Psoas muscle (tissue), 8 donors: Measurements from ENCODE around the gene SLC22A8. TPM values are rescaled to one million over a fixed set of nuclear protein-coding genes. Genes with fewer than 3 reads are reported as not detected.

Experiments
- ATAC-seq, 4 donors: fragments of 200-7000 bp; cut with Tn5 transposase; one replicate each; pipeline ENCODE4 v1.9.1; 2020; ENCODE audit warnings: moderate library complexity in 3 of 4, mild to moderate bottlenecking in 2 of 4
- DNase-seq, 2 donors: peaks; one replicate each; pipeline ENCODE4 v3.0.0-alpha.2; 2020
- H3K27ac ChIP-seq: fragments of 200-600 bp; one replicate; pipeline ENCODE4 v1.8.0; 2022
- H3K27me3 ChIP-seq, 3 donors: fragments of 200-600 bp in 1 of 3; one replicate each; pipeline versions ENCODE4 v1.6.1 to v1.8.0; 2013 to 2022; ENCODE audit warnings: low read length in 2 of 3, mild to moderate bottlenecking in 2 of 3, moderate library complexity in 1 of 3; ENCODE audit not compliant: insufficient read depth in 3 of 3
- H3K36me3 ChIP-seq, 2 donors: fragments of 200-600 bp in 1 of 2; one replicate each; pipeline versions ENCODE4 v1.6.1 to v1.8.0; 2013 to 2022; ENCODE audit warnings: low read depth in 1 of 2, mild to moderate bottlenecking in 1 of 2, moderate library complexity in 1 of 2; ENCODE audit not compliant: insufficient read depth in 1 of 2
- H3K4me1 ChIP-seq: fragments of 200-600 bp; one replicate; pipeline ENCODE4 v1.8.0; 2022
- H3K4me3 ChIP-seq: fragments of 200-600 bp; one replicate; pipeline ENCODE4 v1.8.0; 2022; ENCODE audit warnings: mild to moderate bottlenecking
- H3K9me3 ChIP-seq: fragments of 200-600 bp; one replicate; pipeline ENCODE4 v1.8.0; 2022
- CTCF ChIP-seq: fragments of 200-600 bp; IDR thresholded peaks from one replicate; pipeline ENCODE4 v1.8.0; 2022; ENCODE audit warnings: antibody characterized with exemption
- WGBS, 3 donors: extraction: QIAGEN DNeasy Blood & Tissue Kit; methylation state at CpG; one replicate each; pipeline versions ENCODE4 v1.1.6 to v1.1.7; 2013; 5-methylcytosine and 5-hydroxymethylcytosine counted together
- intact Hi-C, 2 donors: fragments of 100-400 bp; cut with DNase I; formaldehyde crosslinking; loops; one replicate each; pipeline versions ENCODE4 v1.11.0 to v1.14.2; 2022
- polyA plus RNA-seq, 3 donors: library from polyadenylated mRNA; stranded (reverse); fragments of 200-250 nt; gene quantifications; one replicate each; pipeline ENCODE4 v1.2.3, GENCODE V29; 2013
- total RNA-seq, 4 donors: library from RNA; stranded (reverse); fragmentation: NEBNext Ultra II Directional in 2 of 4; extraction: Animal tissue kit (Norgen Biotek cat#: 25700) in 2 of 4; gene quantifications; one replicate each; pipeline versions ENCODE4 v1.2.1 to v1.2.4, GENCODE V29; 2021 to 2023
- donor health status: healthy with polysubstance abuse.
- donor health status: DM: no; HTN: no; CAD: no; lungs with moderate emphysema.
- donor health status: Bipolar disorder and iron deficiency.
- donor health status: healthy.
- donor health status: DM: yes; HTN: yes; CAD: no.
- donor health status: DM: no; HTN: no; CAD: no.
- donor health status: DM: no; HTN: no; CAD: no.
- donor health status: DM: yes; HTN: yes; CAD: no.

Gene SLC22A8
- total and polyA plus RNA-seq, 7 donors, result not detected

DNA sequence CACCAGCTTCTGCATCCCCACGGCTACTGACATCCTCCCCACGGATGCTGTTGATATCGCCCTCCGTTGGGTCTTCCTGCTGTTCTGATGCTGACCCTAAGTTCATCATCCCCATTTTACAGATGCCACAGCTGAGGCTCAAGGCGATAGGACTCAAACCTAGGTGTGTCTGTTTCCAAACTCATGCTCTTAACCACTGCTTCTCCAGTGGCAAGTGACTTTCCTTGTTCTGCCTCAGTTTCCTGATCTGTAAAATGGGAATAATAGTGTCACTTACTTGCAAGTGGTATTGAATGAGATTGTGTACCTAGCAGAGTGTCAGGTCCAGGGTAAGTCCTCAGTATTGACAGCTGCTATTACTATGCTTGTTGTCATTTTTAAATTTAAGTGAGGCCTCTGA is 16.5 kb downstream of the SLC22A8 start:
- no peak for ATAC-seq
- WGBS, 3 donors, result 90 to 94% (median 92%) methylated on average over 5 of the region's 5 CpGs
- DNase-seq, result no peak
- intact Hi-C loops, result no loop called here
- peaks cover 0 to 5% (median 2%) of the 10 kb centered on the region in 3 donors for H3K27me3 ChIP-seq
- H3K4me1 ChIP-seq, result no peaks in the 10 kb centered on the region
- H3K9me3 ChIP-seq, result no peaks in the 10 kb centered on the region
- H3K27ac ChIP-seq, result no peak overlapping the region
- no peak overlapping the region for H3K4me3 ChIP-seq
- H3K36me3 ChIP-seq, result no peaks in the 10 kb centered on the region
- no peak for TF ChIP-seq CTCF

- TF ChIP-seq CTCF, result no peak
- ATAC-seq (no peak), DNase-seq (no peak)
- intact Hi-C loops, result no loop called here
- Histone ChIP-seq H3K27ac (no peak overlapping the region), H3K4me1 (no peaks in the 10 kb centered on the region), H3K36me3 (no peaks in the 10 kb centered on the region), H3K27me3 (peaks cover 0 to 5% (median 2%) of the 10 kb centered on the region in 3 donors), H3K9me3 (no peaks in the 10 kb centered on the region), H3K4me3 (no peak overlapping the region)
- 11 to 50% (median 14%) methylated on average over 1 of the region's 1 CpG for WGBS, 3 donors
Observed at GRCh38 chr11:62996271-62996670, 19.4 kb downstream of the SLC22A8 start.

- H3K27ac ChIP-seq, result no peak overlapping the region
- TF ChIP-seq CTCF, result no peak
- H3K4me3 ChIP-seq, result no peak overlapping the region
- H3K36me3 ChIP-seq, result no peaks in the 10 kb centered on the region
- WGBS, 3 donors, result 62 to 73% (median 68%) methylated on average over 4 of the region's 4 CpGs
- no peaks in the 10 kb centered on the region for H3K4me1 ChIP-seq
- DNase-seq, result no peak
- peaks cover 0 to 5% (median 2%) of the 10 kb centered on the region in 3 donors for H3K27me3 ChIP-seq
- H3K9me3 ChIP-seq, result no peaks in the 10 kb centered on the region
- intact Hi-C loops, result no loop called here
- no peak for ATAC-seq
Observed at GRCh38 chr11:62994775-62995174, 20.9 kb downstream of the SLC22A8 start.

GRCh38 chr11:62988276-62988675 is 27.4 kb downstream of the SLC22A8 start:
- 51 to 69% (median 62%) methylated on average over 5 of the region's 5 CpGs for WGBS, 3 donors
- intact Hi-C loops, result no loop called here
- no peak for TF ChIP-seq CTCF
- Histone ChIP-seq H3K36me3 (no peaks in the 10 kb centered on the region), H3K4me3 (no peak overlapping the region), H3K4me1 (no peaks in the 10 kb centered on the region), H3K27me3 (peaks cover 0 to 2% (median 0%) of the 10 kb centered on the region in 3 donors), H3K9me3 (no peaks in the 10 kb centered on the region), H3K27ac (no peak overlapping the region)
- DNase-seq, result no peak
- no peak for ATAC-seq

GRCh38 chr11:62985041-62985750 is 30.4 kb downstream of the SLC22A8 start:
- Histone ChIP-seq H3K27ac (no peak overlapping the region), H3K27me3 (peaks cover 0 to 3% (median 0%) of the 10 kb centered on the region in 3 donors), H3K4me3 (no peak overlapping the region), H3K9me3 (no peaks in the 10 kb centered on the region), H3K4me1 (no peaks in the 10 kb centered on the region), H3K36me3 (no peaks in the 10 kb centered on the region)
- ATAC-seq (no peak), DNase-seq (no peak)
- WGBS, 3 donors, result 62 to 88% (median 77%) methylated on average over 3 of the region's 3 CpGs
- TF ChIP-seq CTCF, result no peak
- intact Hi-C loops, result no loop called here
